DND-41 (cell line): ENCODE data around the gene MEGF8.

ENCODE experiments used
- ATAC-seq: fragments of 200-7000 bp; cut with Tn5 transposase; 3 replicates; pipeline ENCODE4 v1.9.1; 2021; ENCODE audit warnings: low read depth; ENCODE audit not compliant: insufficient read depth
- DNase-seq: peaks from one replicate; pipeline ENCODE4 v3.0.0-alpha.2; 2020
- H2AFZ ChIP-seq: 2 replicates; pipeline ENCODE4 v1.6.0; 2012; ENCODE audit warnings: low read depth, low read length
- H3K27ac ChIP-seq: 2 replicates; pipeline ENCODE4 v1.5.1; 2012; ENCODE audit warnings: low read length, inconsistent platforms
- H3K27me3 ChIP-seq: fragments of 200-600 bp; sonication (generic); 2 replicates; pipeline ENCODE4 v1.6.0; 2012; ENCODE audit warnings: low read length, mild to moderate bottlenecking, inconsistent platforms; ENCODE audit not compliant: insufficient read depth, poor library complexity
- H3K36me3 ChIP-seq: 2 replicates; pipeline ENCODE4 v1.5.1; 2012; ENCODE audit warnings: low read length, inconsistent platforms; ENCODE audit not compliant: insufficient read depth
- H3K4me1 ChIP-seq: 2 replicates; pipeline ENCODE4 v1.5.1; 2012; ENCODE audit warnings: mild to moderate bottlenecking, low read length; ENCODE audit not compliant: insufficient read depth
- H3K4me2 ChIP-seq: 2 replicates; pipeline ENCODE4 v1.6.0; 2012; ENCODE audit warnings: mild to moderate bottlenecking, moderate library complexity, low read length, inconsistent platforms; ENCODE audit not compliant: insufficient read depth
- H3K4me3 ChIP-seq, 2 experiments: fragments of 200-600 bp in 1 of 2; shearing (Covaris generic) in 1 of 2; 2 replicates each; pipeline ENCODE4 v1.5.1; 2012 to 2016; ENCODE audit warnings: inconsistent platforms in 2 of 2, low read length in 2 of 2, mild to moderate bottlenecking in 2 of 2, low read depth in 1 of 2, moderate library complexity in 1 of 2
- H3K79me2 ChIP-seq: 2 replicates; pipeline ENCODE4 v1.6.0; 2012; ENCODE audit warnings: low read length, inconsistent platforms; ENCODE audit not compliant: insufficient read depth
- H3K9ac ChIP-seq: 2 replicates; pipeline ENCODE4 v1.6.0; 2012; ENCODE audit warnings: low read depth, mild to moderate bottlenecking, inconsistent platforms, low read length, moderate library complexity
- H3K9me3 ChIP-seq: 2 replicates; pipeline ENCODE4 v1.5.1; 2012; ENCODE audit warnings: low read length, moderate library complexity, mild to moderate bottlenecking, inconsistent platforms; ENCODE audit not compliant: insufficient read depth, severe bottlenecking
- H4K20me1 ChIP-seq: 2 replicates; pipeline ENCODE4 v1.6.0; 2012; ENCODE audit warnings: low read length; ENCODE audit not compliant: insufficient read depth
- CTCF ChIP-seq: IDR thresholded peaks from 2 replicates; pipeline ENCODE4 v1.5.1; 2012; ENCODE audit warnings: borderline replicate concordance, low read length, moderate library complexity, mild to moderate bottlenecking; ENCODE audit not compliant: poor library complexity, severe bottlenecking; ENCODE audit errors: extremely low read depth
- EZH2 ChIP-seq: IDR thresholded peaks from 3 replicates; pipeline ENCODE4 v1.6.1; 2012; ENCODE audit warnings: borderline replicate concordance, low read depth, mild to moderate bottlenecking, moderate library complexity, low read length, inconsistent platforms; ENCODE audit not compliant: severe bottlenecking

The MEGF8 gene, protein sequence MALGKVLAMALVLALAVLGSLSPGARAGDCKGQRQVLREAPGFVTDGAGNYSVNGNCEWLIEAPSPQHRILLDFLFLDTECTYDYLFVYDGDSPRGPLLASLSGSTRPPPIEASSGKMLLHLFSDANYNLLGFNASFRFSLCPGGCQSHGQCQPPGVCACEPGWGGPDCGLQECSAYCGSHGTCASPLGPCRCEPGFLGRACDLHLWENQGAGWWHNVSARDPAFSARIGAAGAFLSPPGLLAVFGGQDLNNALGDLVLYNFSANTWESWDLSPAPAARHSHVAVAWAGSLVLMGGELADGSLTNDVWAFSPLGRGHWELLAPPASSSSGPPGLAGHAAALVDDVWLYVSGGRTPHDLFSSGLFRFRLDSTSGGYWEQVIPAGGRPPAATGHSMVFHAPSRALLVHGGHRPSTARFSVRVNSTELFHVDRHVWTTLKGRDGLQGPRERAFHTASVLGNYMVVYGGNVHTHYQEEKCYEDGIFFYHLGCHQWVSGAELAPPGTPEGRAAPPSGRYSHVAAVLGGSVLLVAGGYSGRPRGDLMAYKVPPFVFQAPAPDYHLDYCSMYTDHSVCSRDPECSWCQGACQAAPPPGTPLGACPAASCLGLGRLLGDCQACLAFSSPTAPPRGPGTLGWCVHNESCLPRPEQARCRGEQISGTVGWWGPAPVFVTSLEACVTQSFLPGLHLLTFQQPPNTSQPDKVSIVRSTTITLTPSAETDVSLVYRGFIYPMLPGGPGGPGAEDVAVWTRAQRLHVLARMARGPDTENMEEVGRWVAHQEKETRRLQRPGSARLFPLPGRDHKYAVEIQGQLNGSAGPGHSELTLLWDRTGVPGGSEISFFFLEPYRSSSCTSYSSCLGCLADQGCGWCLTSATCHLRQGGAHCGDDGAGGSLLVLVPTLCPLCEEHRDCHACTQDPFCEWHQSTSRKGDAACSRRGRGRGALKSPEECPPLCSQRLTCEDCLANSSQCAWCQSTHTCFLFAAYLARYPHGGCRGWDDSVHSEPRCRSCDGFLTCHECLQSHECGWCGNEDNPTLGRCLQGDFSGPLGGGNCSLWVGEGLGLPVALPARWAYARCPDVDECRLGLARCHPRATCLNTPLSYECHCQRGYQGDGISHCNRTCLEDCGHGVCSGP (N-terminal part only)

GRCh38 chr19:42325308-42325895 lies at the start of gene MEGF8:
Gene MEGF8, plus strand, starts transcription at chr19:42325635. Its CDS starts 609 bp downstream, at chr19:42326244.
- peak within 1 kb of the TSS; percentile 87 for H2AFZ ChIP-seq
- peak; percentile 99 for TF ChIP-seq CTCF
- no peak for TF ChIP-seq EZH2
- peak; percentile 95 for ATAC-seq

DNA sequence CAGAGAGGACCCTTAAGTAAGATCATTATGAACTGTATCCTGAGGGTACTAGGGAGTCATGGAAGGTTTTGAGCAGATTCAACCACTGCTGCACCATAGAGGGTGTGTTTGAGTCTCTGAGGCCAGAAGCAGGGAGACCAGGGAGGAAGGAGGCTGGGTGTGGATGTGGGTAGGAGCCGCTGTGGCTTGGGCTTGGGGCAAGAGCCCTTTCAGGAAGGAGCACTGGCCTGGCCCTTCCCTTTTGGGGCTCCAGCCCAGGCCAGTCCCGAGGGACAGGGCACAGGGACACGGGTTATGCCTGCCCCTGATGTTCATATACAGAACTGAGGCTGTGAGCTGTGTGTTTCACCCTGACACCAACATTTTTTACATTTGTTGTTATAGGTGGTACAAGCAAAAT lies 49.2 kb upstream of the MEGF8 start:
- Histone ChIP-seq H2AFZ (no peak overlapping the region), H3K27ac (no peak overlapping the region), H3K4me2 (no peak overlapping the region), H3K9me3 (no peaks in the 10 kb centered on the region), H3K4me3 (no peak overlapping the region), H3K4me1 (peaks cover 24% of the 10 kb centered on the region), H3K36me3 (peaks cover 39% of the 10 kb centered on the region), H3K79me2 (peaks cover 21% of the 10 kb centered on the region), H3K27me3 (no peaks in the 10 kb centered on the region), H4K20me1 (no peaks in the 10 kb centered on the region), H3K9ac (no peak overlapping the region)
- ATAC-seq, result no peak
- DNase-seq, result no peak
- TF ChIP-seq CTCF (no peak), EZH2 (no peak)

More at GRCh38 chr19:42325308-42325895, at the start of gene MEGF8:
- peaks cover 37% of the 10 kb centered on the region for H3K4me1 ChIP-seq
- H3K4me2 ChIP-seq, result peak within 1 kb of the TSS; percentile 97
- peaks cover 28% of the 10 kb centered on the region for H3K79me2 ChIP-seq
- peak within 1 kb of the TSS; percentile 82 for H3K27ac ChIP-seq
- H3K9ac ChIP-seq, result peak within 1 kb of the TSS; percentile 89
- no peaks in the 10 kb centered on the region for H3K27me3 ChIP-seq
- H3K36me3 ChIP-seq, result no peaks in the 10 kb centered on the region
- peaks cover 9% of the 10 kb centered on the region; the same call in 1 of the 2 replicates for H4K20me1 ChIP-seq
- H3K4me3 ChIP-seq, result peak within 1 kb of the TSS; percentile 98 to 99
- H3K9me3 ChIP-seq, result no peaks in the 10 kb centered on the region
- DNase-seq, result peak; percentile 99

- H3K4me3 ChIP-seq, result no peak overlapping the region
- H3K79me2 ChIP-seq, result peaks cover 20% of the 10 kb centered on the region
- H4K20me1 ChIP-seq, result no peaks in the 10 kb centered on the region
- no peak overlapping the region for H3K9ac ChIP-seq
- no peak for TF ChIP-seq CTCF
- no peak for TF ChIP-seq EZH2
- no peaks in the 10 kb centered on the region for H3K27me3 ChIP-seq
- no peak overlapping the region for H2AFZ ChIP-seq
- H3K4me1 ChIP-seq, result peaks cover 29% of the 10 kb centered on the region
- H3K4me2 ChIP-seq, result no peak overlapping the region
- no peaks in the 10 kb centered on the region for H3K9me3 ChIP-seq
- no peak for ATAC-seq
- peaks cover 35% of the 10 kb centered on the region for H3K36me3 ChIP-seq
- DNase-seq, result no peak
- no peak overlapping the region for H3K27ac ChIP-seq
These were observed 48.6 kb upstream of the MEGF8 start for GRCh38 chr19:42276821-42277220.
